GM04504 (cell line): ENCODE results near the gene KLK7.

Experiments
- DNase-seq: peaks from one replicate; pipeline ENCODE4 v3.0.0-alpha.2; 2012; ENCODE audit warnings: low read depth

KLK7 gene

DNA sequence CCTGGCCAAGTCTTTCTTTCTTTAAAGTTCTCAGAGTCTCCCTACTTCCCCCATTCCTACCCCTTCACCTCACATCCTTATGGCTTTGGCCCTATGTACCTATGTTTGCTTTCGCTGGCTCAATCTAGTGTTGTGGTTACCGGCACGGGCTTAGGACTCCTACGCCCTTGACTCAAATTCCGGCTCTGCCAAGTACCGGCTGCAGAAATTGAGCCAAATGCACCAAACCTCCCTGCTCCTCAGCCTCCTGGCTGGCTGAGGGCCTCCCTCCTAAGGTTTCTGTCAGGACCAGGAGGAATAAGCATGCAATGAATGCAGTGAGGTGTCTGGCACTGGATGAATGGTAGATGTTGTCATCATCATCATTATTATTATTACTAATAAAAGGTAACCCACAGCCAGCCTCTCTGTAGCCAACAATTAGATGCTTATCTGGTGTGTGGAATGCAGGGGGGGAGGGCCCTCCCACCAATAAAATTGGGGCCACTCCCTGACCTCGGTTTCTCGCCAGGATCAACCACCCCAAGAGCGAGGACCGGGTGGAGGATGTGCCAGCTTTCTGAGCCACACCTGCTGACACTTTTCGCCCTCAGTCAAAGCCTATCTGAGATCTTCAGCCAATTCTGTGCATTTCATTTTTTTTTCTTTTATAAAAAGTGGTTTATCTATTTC, 51.6 kb downstream of the KLK7 start:
- no peak for DNase-seq

DNA sequence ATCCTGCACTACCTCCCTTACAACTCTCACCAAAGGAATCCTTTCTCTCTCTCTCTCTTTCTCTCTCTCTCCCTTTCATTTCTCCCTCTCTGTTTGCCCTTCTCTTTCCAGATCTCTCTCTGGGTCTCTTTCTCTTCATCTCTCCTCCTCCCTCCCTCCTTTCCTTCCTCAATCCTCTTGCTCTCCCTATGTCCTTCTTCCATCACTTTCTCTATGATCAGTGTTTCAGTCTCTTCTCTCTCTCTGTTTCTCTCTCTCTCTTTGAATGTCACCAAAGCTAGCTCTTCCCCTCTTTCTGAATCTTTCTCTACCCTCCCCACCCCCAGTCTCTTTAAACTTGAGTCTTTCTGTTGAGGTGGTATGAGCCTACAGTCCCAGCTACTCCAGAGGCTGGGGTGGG, 52.7 kb downstream of the KLK7 start:
- DNase-seq: no peak

DNA sequence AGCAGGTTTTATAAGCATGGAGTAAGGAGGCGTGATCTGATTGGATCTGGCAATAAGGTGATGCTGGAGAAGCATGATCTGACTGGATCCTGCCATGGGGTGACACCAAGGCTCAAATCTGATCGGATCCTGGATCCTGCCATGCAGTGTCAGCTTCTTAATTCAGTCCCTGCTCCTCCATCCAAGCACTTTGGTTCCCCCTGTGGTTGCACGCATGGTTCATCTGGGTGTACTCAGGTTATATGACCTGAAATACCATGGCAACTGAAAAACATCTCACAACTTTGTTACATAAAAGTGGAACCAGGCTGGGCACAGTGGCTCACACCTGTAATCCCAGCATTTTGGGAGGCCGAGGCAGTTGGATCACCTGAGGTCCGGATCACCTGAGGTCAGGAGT, 54.9 kb downstream of the KLK7 start:
- no peak for DNase-seq
